ENCODE measurements around the gene BORCS5.

BORCS5 gene

DNA sequence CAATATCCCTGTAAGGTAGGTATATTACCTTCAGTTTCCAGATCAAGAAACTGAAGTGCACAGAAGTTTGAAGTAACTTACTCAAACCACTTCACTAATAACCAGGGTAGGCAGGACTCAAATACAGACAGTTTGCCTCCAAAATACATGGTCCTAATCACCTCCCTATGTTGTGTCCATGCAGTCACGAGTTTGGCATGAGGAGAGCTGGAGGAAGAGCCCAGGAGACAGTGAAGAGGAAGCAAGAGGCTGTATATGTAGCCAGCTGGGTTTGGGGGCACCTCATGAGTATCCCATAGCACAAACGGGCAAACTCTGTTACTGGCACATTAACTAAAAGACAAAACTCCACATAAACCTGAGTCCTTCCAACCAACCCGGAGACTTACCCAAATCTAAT, 126.6 kb downstream of the BORCS5 start:
- Histone ChIP-seq H3K9me3 (ENCODE audit: insufficient read depth, low read depth, low read length) (no peaks in the 10 kb centered on the region), H3K79me2 (ENCODE audit: insufficient read depth, low read length) (no peaks in the 10 kb centered on the region), H3F3A (ENCODE audit: low read depth) (no peaks in the 10 kb centered on the region), H3K4me2 (ENCODE audit: low read depth, low read length, poor library complexity, severe bottlenecking) (no peak overlapping the region), H3K9ac (ENCODE audit: low read depth, low read length, poor library complexity, severe bottlenecking) (no peak overlapping the region), H2AFZ (ENCODE audit: low read length) (no peak overlapping the region), H3K27me3 (ENCODE audit: insufficient read depth, low read length, poor library complexity, severe bottlenecking) (no peaks in the 10 kb centered on the region), H3K4me3 (ENCODE audit: low read length, poor library complexity, severe bottlenecking) (no peak overlapping the region), H3K4me1 (ENCODE audit: insufficient read depth, low read length, poor library complexity, severe bottlenecking) (peaks cover 10% of the 10 kb centered on the region), H3K36me3 (ENCODE audit: insufficient read depth, low read length) (no peaks in the 10 kb centered on the region), H3K9me2 (replicated peaks; ENCODE audit: low read depth, low read length) (no peaks in the 10 kb centered on the region), H4K20me1 (ENCODE audit: insufficient read depth, low read length, poor library complexity, severe bottlenecking) (no peaks in the 10 kb centered on the region)
- TF ChIP-seq, protein P1, sequence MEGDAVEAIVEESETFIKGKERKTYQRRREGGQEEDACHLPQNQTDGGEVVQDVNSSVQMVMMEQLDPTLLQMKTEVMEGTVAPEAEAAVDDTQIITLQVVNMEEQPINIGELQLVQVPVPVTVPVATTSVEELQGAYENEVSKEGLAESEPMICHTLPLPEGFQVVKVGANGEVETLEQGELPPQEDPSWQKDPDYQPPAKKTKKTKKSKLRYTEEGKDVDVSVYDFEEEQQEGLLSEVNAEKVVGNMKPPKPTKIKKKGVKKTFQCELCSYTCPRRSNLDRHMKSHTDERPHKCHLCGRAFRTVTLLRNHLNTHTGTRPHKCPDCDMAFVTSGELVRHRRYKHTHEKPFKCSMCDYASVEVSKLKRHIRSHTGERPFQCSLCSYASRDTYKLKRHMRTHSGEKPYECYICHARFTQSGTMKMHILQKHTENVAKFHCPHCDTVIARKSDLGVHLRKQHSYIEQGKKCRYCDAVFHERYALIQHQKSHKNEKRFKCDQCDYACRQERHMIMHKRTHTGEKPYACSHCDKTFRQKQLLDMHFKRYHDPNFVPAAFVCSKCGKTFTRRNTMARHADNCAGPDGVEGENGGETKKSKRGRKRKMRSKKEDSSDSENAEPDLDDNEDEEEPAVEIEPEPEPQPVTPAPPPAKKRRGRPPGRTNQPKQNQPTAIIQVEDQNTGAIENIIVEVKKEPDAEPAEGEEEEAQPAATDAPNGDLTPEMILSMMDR (conservative IDR thresholded peaks at IDR 0.05; ENCODE audit: low read length) = no peak
- no peak for TF ChIP-seq EZH2phosphoT487 (IDR thresholded peaks at IDR 0.05; ENCODE audit: borderline replicate concordance)

DNA sequence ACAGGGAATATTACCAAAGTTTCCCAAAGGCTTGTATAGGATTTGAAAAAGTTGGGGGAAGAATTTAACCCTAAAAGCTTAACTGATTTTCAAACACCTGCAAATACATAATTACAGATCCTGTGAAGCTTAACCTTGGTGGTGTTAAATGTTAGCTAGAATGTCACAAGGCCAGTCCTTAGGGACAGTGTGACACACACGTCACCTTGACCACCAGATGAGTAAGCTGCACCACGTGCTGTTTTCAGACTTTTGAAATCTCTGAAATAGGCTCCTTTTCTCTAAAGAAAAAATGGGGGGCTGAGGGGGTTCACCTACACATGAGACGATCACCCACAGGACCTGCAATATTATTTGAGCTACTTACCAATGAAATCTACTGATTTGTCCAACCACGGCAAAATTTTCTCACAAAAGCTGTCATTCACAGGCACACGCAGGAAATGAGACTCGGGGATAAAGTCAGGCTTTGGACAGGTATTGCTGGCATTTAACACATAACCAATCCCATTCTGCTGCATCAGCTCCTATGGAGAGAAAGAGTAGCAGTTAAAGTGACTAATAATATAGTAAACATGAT, 129.9 kb downstream of the BORCS5 start:
- no peak overlapping the region for H3K4me2 ChIP-seq (ENCODE audit: low read depth, low read length, poor library complexity, severe bottlenecking)
- H3K79me2 ChIP-seq (ENCODE audit: insufficient read depth, low read length) = no peaks in the 10 kb centered on the region
- no peaks in the 10 kb centered on the region for H3K9me3 ChIP-seq (ENCODE audit: insufficient read depth, low read depth, low read length)
- H3K27me3 ChIP-seq (ENCODE audit: insufficient read depth, low read length, poor library complexity, severe bottlenecking) = no peaks in the 10 kb centered on the region
- no peaks in the 10 kb centered on the region for H4K20me1 ChIP-seq (ENCODE audit: insufficient read depth, low read length, poor library complexity, severe bottlenecking)
- no peak overlapping the region for H3K4me3 ChIP-seq (ENCODE audit: low read length, poor library complexity, severe bottlenecking)
- H3K9me2 ChIP-seq (replicated peaks; ENCODE audit: low read depth, low read length) = no peaks in the 10 kb centered on the region
- no peak for TF ChIP-seq EZH2phosphoT487 (IDR thresholded peaks at IDR 0.05; ENCODE audit: borderline replicate concordance)
- TF ChIP-seq, protein P1 (conservative IDR thresholded peaks at IDR 0.05; ENCODE audit: low read length) = no peak
- H3K36me3 ChIP-seq (ENCODE audit: insufficient read depth, low read length) = no peaks in the 10 kb centered on the region
- H2AFZ ChIP-seq (ENCODE audit: low read length) = no peak overlapping the region
- H3K4me1 ChIP-seq (ENCODE audit: insufficient read depth, low read length, poor library complexity, severe bottlenecking) = peaks cover 6% of the 10 kb centered on the region
- no peak overlapping the region for H3K9ac ChIP-seq (ENCODE audit: low read depth, low read length, poor library complexity, severe bottlenecking)
- H3F3A ChIP-seq (ENCODE audit: low read depth) = no peaks in the 10 kb centered on the region

DNA sequence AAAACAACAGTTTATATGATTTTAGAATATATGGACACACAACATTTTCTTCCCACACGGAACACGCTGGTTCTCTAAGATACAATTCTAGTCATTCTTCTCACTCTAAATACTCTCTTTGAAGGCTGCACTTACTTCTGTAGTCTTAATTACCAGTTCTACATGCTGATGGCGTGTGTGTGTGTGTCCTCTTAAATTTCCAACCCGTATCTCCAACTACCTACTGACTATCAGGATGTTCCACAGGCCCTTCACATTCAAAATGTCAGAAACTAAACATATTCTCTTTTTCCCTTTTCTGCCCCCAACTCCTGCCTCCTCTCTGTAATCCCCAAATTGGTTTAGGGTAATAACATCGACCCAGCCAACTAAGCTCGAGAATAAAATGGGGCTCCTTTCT, 130.6 kb downstream of the BORCS5 start:
- TF ChIP-seq EZH2phosphoT487 (IDR thresholded peaks at IDR 0.05; ENCODE audit: borderline replicate concordance) = no peak
- TF ChIP-seq, protein P1 (conservative IDR thresholded peaks at IDR 0.05; ENCODE audit: low read length) = no peak
- Histone ChIP-seq H4K20me1 (ENCODE audit: insufficient read depth, low read length, poor library complexity, severe bottlenecking) (no peaks in the 10 kb centered on the region), H3K9ac (ENCODE audit: low read depth, low read length, poor library complexity, severe bottlenecking) (no peak overlapping the region), H3F3A (ENCODE audit: low read depth) (no peaks in the 10 kb centered on the region), H3K79me2 (ENCODE audit: insufficient read depth, low read length) (no peaks in the 10 kb centered on the region), H3K9me3 (ENCODE audit: insufficient read depth, low read depth, low read length) (no peaks in the 10 kb centered on the region), H3K4me2 (ENCODE audit: low read depth, low read length, poor library complexity, severe bottlenecking) (no peak overlapping the region), H2AFZ (ENCODE audit: low read length) (no peak overlapping the region), H3K4me3 (ENCODE audit: low read length, poor library complexity, severe bottlenecking) (no peak overlapping the region), H3K9me2 (replicated peaks; ENCODE audit: low read depth, low read length) (no peaks in the 10 kb centered on the region), H3K4me1 (ENCODE audit: insufficient read depth, low read length, poor library complexity, severe bottlenecking) (no peaks in the 10 kb centered on the region), H3K36me3 (ENCODE audit: insufficient read depth, low read length) (no peaks in the 10 kb centered on the region), H3K27me3 (ENCODE audit: insufficient read depth, low read length, poor library complexity, severe bottlenecking) (no peaks in the 10 kb centered on the region)

All from Loucy (cell line).